Stimulated activated CD4-positive, alpha-beta T cell treated with anti-CD3 and anti-CD28 coated beads, Interleukin-12 subunit alpha, Interleukin-12 subunit beta, amount 100 ng/mL, for 24 hours (primary cell): ENCODE results near the gene TFF3.
A peak's percentile ranks its signal among the peaks of the same experiment; 100 is the strongest.

ENCODE experiments used
- DNase-seq, 2 experiments: peaks; one replicate each; pipeline ENCODE4 v3.0.0-alpha.2; 2020; ENCODE audit warnings: low read depth in 2 of 2

The TFF3 gene

DNA sequence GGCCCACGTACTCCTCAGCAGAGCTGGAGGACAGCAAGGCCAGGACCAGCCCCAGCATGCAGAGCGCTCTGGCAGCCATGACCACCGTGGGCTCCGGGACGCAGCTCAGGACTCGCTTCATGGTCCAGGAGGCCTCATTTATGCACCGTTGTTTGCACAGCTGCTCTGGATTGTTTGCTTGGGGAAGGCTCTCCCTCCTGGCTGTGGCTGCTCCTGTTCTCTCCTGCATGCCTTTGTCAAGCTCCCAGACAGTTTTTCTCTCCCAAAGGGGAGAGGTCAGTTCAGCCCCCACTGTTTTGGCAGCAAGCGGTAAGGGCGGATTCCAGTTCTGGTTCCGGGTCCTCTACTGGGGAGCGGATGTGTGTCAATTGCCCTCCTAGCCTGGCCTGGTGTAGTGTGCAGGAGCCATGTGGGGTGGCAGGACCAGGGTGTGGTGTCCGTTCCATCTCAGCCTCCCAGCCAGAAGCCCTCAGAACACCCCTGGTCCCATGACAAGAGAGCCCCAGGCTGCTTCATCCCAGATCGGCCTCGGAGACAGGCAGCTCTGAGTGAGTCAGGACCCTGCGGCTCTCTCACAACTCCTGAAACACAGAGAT, at the start of gene TFF3:
TFF3 (minus strand) TSS at position 114 of the 596 bp plus-strand sequence; CDS start at position 79, 35 bp downstream.
- DNase-seq, result no peak

- no peak for DNase-seq
Observed at GRCh38 chr21:42364304-42364865, 49.2 kb upstream of the TFF3 start.

DNA sequence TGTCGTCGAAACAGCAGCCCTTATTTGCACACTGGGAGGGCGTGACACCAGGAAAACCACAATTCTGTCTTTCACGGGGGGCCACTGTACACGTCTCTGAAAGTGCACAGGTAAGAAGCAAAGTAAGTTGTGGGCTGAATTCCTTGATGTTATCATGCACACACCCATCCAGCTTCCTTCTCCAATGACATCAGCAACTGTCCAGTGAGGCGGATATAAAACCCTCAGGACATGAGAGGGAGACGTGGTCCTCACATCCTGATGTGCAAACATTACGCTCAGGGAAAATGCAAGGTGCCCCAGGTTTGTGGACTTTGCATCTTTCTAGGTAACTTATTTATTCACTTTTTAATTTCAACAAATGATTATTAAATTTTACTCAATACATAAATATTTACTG, 48.1 kb upstream of the TFF3 start:
- DNase-seq, result no peak

DNA sequence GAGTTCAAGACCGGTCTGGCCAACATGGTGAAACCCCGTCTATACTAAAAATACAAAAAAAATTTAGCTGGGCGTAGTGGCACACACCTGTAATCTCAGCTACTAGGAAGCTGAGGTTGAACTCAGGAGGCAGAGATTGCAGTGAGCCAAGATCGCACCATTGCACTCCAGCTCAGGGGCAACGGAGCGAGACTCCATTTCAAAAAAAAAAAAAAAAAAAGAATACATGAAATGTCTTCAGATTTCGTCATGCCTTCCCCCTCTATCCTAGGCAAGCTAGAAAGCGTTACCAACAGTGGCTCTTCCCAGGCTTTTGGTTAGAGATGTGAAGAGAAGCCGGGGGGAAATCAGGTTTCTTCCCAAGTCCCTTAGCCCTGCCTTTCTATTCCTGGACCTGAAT, 47.5 kb upstream of the TFF3 start:
- no peak for DNase-seq

- DNase-seq, result no peak
Observed at GRCh38 chr21:42362198-42362597, 47.0 kb upstream of the TFF3 start.

DNA sequence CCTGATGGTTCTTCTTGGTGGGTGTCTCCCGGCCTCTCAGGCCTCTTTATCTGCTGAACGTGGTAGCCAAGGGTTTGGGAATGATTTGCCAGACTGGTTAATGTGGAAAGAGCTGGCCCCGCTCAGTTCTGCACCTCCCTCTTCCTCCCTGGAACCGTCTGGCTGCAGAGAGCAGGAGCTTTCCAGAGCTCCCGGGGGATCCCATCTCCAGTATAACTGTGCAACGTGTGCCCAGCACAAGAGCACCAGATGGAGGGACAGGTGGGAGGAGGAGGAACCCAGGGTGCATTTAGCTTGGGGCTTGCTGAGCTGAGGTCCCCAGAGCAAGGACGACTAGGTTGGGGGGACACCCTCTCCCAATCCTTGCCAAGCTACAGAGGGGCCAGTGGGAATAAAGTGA, 46.1 kb upstream of the TFF3 start:
- no peak for DNase-seq

DNA sequence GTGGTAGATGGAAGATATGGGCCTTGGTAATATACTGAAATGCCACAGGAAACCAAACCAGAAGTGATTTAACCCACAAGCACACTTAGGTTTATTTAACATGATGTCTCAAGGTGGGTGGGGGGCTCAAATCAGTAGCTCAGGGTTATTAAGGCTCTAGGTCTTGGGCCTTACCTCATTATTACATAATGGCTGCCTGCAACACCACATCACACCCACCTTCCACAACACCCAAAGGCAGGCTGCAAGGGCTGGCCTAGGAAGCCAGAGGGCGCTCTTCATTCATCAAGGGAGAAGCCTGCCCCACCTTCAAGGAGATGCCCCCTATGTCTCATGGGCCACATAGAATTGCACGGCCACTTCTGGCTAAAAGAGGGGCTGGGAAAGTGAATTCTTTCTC, 45.1 kb upstream of the TFF3 start:
- DNase-seq, result peak in 1 of 2 experiments; percentile 17

DNA sequence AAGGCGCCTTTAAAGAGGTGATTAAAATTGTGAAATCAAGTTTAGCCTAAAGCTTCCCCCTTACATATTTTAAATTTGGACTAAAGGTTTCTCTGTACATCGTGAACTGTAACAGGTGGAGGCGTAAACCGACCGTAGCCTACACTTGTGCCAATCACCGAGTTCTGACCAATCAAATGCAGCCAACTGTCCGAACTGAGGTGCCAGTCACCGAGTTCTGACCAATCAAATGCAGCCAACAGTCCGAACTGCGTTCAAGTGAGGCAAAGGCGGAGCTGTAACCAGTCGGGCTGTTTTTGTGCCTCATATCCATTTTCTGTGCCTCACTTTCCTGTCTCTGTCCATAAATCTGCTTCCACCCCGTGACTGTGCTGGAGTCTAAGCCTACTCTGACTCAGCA, 43.7 kb upstream of the TFF3 start:
- DNase-seq, result no peak

DNA sequence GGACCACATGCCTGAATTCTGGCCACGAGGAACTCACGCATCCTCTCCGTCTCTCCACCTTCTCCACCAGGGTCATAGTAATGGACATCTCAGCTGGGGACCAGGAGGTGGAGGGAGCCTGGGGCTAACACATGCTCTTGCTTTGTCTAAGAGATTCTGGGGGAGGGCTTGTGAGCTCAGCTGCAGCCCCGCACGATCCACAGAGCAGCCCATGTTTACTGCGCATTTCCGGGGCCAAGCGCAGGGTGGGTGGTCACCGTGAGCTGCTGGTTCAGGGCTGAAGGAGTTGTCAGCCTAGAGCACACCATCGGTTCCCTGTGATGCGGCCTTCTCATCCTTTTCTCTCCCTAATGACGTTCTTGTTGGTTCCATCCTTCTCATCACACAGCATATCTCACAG, 43.1 kb upstream of the TFF3 start:
- no peak for DNase-seq

DNA sequence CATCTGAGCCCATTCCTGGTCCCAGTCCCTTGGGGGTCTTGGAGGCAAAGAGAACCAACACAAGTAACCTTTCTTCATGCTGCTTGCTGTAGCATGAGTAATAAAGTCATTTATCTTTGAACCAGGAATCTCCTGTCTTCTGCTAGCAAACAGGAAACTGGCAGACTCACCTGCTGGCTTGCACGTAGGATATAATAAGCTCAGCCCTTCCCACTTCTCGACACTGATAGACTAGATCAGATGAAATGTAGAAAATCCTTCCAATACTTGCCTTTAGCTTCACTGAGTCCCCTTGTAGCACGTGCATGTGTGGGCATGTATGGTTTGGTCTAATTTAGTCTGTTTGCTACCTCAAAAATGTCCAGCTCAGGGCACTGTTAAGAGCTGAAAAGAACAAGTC, 42.1 kb upstream of the TFF3 start:
- DNase-seq, result no peak

DNA sequence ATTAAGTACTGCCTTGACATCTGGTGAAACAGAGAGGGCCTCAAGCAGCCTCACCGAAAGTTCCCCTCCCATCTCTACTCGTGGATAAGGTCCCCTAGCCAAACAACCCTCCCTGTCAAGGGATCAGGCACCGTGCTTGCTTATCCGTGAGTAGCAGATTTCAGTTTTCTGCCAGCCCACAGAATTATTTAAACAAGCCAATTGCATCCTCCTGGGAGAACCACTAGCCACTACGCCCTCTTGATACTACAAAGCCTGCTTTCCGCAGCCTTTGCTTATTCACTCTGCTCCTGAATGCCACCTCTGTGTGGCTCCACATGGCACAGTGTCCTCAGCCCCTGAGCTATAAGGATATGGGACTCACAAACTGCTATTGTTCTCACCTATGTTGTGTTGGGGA, 41.4 kb upstream of the TFF3 start:
- no peak for DNase-seq

DNA sequence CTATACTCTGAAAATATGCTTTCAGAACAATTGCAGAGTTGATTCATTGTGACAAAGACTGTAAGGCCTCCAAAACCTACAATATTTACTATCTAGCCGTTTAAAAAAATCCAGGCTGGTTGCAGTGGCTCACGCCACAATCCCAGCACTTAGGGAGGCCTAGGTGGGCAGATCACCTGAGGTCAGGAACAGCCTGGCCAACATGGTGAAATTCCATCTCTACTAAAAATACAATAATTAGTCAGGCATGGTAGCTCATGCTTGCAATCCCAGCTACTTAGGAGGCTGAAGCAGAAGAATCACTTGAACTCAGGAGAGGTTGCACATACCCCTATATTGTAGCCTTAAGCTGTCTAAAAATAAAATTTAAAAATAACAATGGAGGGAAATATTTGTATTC, 40.8 kb upstream of the TFF3 start:
- DNase-seq, result no peak

GRCh38 chr21:42353623-42354022, 38.4 kb upstream of the TFF3 start:
- no peak for DNase-seq

GRCh38 chr21:42352441-42353095, 37.4 kb upstream of the TFF3 start:
- no peak for DNase-seq

GRCh38 chr21:42351626-42352440, 36.6 kb upstream of the TFF3 start:
- DNase-seq, result no peak

GRCh38 chr21:42350927-42351426, 35.8 kb upstream of the TFF3 start, which contains the start of gene TFF2:
Gene TFF2, minus strand, starts transcription at chr21:42350994. Its CDS starts 37 bp downstream, at chr21:42350957.
- DNase-seq, result no peak

DNA sequence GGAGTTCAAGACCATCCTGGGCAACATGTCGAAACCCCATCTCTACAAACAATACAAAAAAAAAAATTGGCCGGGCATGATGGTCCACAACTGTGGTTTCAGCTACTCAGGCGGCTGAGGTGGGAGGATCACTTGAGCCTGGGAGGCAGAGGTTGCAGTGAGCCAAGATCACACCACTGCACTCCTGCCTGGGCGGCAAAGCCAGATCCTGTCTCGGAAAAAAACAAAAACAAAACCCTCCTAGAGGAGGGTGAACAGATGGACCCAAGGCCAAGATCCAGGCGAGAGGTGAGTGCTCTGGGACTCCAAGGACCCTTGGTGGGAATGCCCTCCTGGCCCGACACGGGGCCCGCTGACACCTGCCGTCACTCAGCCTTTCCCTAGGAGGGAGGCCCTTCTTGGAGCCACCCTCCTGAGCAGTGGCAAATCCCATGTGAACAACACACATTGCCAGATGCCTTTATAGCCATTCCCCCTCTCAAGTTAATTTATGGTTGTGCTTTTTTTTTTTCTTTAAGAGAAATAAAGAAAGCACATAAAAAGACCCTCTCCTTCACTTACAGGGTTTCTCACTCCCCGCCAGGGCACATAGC, 35.2 kb upstream of the TFF3 start:
- DNase-seq, result no peak

DNA sequence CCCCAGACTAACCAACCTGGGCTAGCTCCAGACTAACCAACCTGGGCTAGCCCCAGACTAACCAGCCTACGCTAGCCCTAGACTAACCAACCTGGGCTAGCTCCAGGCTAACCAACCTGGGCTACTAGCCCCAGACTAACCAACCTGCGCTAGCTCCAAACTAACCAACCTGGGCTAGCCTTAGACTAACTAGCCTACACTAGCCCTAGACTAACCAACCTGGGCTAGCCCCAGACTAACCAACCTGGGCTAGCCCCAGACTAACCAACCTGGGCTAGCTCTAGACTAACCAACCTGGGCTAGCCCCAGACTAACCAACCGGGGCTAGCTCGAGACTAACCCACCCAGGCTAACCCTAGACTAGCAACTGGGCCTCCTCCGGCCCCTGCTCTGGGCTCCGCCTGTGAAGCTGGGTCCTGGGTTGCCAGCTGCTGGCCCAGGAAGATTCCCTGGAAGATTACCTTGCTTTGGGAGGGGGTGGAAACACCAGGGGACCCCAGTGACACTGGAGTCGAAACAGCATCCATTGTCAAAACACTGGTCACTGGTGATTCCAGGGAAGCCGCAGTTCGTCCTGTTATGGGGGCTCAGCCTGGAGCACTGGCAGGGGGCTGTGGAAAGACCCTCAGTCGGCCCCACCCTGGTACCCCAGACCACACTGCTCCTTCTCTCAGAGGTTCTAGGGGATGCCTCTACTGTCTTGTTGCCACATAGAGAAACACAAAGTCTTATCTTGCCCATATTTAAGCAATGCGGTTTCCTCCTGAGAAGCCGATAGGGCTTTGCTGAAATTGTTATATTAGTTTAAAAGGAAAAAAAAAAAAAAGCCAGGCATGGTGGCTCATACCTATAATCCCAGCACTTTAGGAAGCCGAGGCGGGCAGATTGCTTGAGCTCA, 34.5 kb upstream of the TFF3 start:
- DNase-seq, result no peak

DNA sequence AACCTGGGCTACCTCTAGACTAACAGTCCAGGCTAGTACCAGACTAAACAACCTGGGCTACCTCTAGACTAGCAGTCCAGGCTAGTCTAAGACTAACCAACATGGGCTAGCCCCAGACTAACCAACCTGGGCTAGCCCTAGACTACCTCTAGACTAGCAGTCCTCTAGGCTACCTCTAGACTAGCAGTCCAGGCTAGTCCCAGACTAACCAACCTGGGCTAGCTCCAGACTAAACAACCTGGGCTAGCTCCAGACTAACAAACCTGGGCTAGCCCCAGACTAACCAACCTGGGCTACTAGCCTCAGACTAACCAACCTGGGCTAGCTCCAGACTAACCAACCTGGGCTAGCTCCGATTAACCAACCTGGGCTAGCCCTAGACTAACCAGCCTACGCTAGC, 33.6 kb upstream of the TFF3 start:
- DNase-seq, result no peak

- no peak for DNase-seq
Observed at GRCh38 chr21:42347601-42348327, 32.6 kb upstream of the TFF3 start.
